Caco-2 (cell line): ENCODE results near the gene DCPS. TPM values are rescaled to one million over a fixed set of nuclear protein-coding genes. Genes with fewer than 3 reads are reported as not detected.

Source experiments
- BruUV-seq: library from RNA; stranded (reverse); fragments of 400-500 nt; replicated peaks from 2 replicates; lab custom pipeline; 2021; lab: Mats Ljungman, UMichigan
- CTCF ChIA-PET: fragments of 300-600 bp; sonication (Branson Sonifier 250); formaldehyde crosslinking; loops from one replicate; lab custom pipeline; 2022; ENCODE audit warnings: antibody characterized with exemption; lab: Charles Lee
- POLR2A ChIA-PET: fragments of 300-600 bp; sonication (Branson Sonifier 250); formaldehyde crosslinking; loops from one replicate; lab custom pipeline; 2022; ENCODE audit warnings: antibody characterized with exemption; lab: Charles Lee
- DNase-seq, 2 experiments: peaks; one replicate each; pipeline versions ENCODE4 v3.0.0 to v3.0.0-alpha.2; 2020 to 2022
- H3K27me3 ChIP-seq: replicated peaks from 2 replicates; pipeline ENCODE4 v1.6.0; 2011; ENCODE audit warnings: low read length; ENCODE audit not compliant: control insufficient read depth, insufficient read depth
- H3K36me3 ChIP-seq: 2 replicates; pipeline ENCODE4 v1.5.1; 2011; ENCODE audit warnings: low read length; ENCODE audit not compliant: control insufficient read depth, insufficient read depth
- H3K4me1 ChIP-seq: fragments of 250-450 bp; sonication (Bioruptor Pico); 2 replicates; pipeline ENCODE4 v1.5.1; 2020; ENCODE audit warnings: mild to moderate bottlenecking
- H3K4me3 ChIP-seq: 2 replicates; pipeline ENCODE4 v1.5.1; 2011; ENCODE audit warnings: low read depth, mild to moderate bottlenecking, control low read depth, low read length
- H3K9me3 ChIP-seq: fragments of 250-450 bp; sonication (Bioruptor Pico); 2 replicates; pipeline ENCODE4 v1.5.1; 2020; ENCODE audit warnings: mild to moderate bottlenecking, moderate library complexity
- H3K27ac Mint-ChIP-seq: one replicate; pipeline ENCODE4 v1.8.0; 2022; ENCODE audit warnings: mixed read lengths; ENCODE audit not compliant: unreplicated experiment
- H3K27me3 Mint-ChIP-seq: one replicate; pipeline ENCODE4 v1.8.0; 2022; ENCODE audit warnings: mixed read lengths; ENCODE audit not compliant: insufficient read depth, unreplicated experiment
- H3K36me3 Mint-ChIP-seq: one replicate; pipeline ENCODE4 v1.8.0; 2022; ENCODE audit warnings: mild to moderate bottlenecking, mixed read lengths; ENCODE audit not compliant: insufficient read depth, unreplicated experiment
- H3K4me1 Mint-ChIP-seq: one replicate; pipeline ENCODE4 v1.8.0; 2022; ENCODE audit warnings: low read depth, mixed read lengths; ENCODE audit not compliant: unreplicated experiment
- H3K4me3 Mint-ChIP-seq: one replicate; pipeline ENCODE4 v1.8.0; 2022; ENCODE audit warnings: mild to moderate bottlenecking, moderate library complexity, mixed read lengths; ENCODE audit not compliant: unreplicated experiment
- H3K9me3 Mint-ChIP-seq: one replicate; pipeline ENCODE4 v1.8.0; 2022; ENCODE audit warnings: mixed read lengths; ENCODE audit not compliant: unreplicated experiment
- intact Hi-C: fragments of 100-400 bp; cut with micrococcal nuclease; formaldehyde crosslinking; loops from one replicate; pipeline ENCODE4 v1.10.0; 2022; ENCODE audit not compliant: unreplicated experiment
- total RNA-seq: library from RNA; stranded (reverse); gene quantifications from 2 replicates; pipeline ENCODE4 v1.2.3, GENCODE V29; 2022
- TF ChIP-seq, protein P1 (sequence below), 2 experiments: fragments of 200-600 bp in 1 of 2; IDR thresholded peaks; 1 replicate in 1 of 2; 2 replicates in 1 of 2; pipeline versions ENCODE4 v1.5.1 to v1.8.0; 2011 to 2022; ENCODE audit warnings: antibody characterized with exemption in 1 of 2, control low read depth in 1 of 2, inconsistent platforms in 1 of 2, low read depth in 1 of 2, low read length in 1 of 2, mild to moderate bottlenecking in 1 of 2, moderate library complexity in 1 of 2; ENCODE audit not compliant: insufficient read depth in 1 of 2, severe bottlenecking in 1 of 2, unreplicated experiment in 1 of 2

DCPS gene
- total RNA-seq, 1 experiment from 2014 or later: 40.4 TPM

DNA sequence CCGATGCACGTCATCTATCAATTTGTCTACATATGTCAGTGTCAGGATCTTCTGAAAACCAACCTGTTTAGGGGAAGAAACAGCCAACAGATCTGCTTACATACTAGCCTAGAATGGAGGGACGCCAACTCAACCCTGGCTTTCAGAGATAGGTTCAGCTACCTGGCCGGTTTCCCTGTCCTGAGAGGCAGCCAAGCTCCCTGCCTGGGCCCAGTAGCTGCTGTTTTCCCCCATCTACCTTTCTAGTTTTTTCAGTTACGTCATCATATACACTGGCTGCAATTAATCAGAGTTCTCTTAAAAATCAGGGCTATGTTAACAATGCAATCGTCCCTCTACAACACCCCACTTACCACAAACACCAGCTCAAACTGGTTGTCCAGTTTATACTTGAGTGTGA, 36.2 kb upstream of the DCPS start:
- no peaks in the 10 kb centered on the region for H3K9me3 Mint-ChIP-seq
- H3K27ac Mint-ChIP-seq: peak overlapping the region; percentile 91
- TF ChIP-seq, protein P1, sequence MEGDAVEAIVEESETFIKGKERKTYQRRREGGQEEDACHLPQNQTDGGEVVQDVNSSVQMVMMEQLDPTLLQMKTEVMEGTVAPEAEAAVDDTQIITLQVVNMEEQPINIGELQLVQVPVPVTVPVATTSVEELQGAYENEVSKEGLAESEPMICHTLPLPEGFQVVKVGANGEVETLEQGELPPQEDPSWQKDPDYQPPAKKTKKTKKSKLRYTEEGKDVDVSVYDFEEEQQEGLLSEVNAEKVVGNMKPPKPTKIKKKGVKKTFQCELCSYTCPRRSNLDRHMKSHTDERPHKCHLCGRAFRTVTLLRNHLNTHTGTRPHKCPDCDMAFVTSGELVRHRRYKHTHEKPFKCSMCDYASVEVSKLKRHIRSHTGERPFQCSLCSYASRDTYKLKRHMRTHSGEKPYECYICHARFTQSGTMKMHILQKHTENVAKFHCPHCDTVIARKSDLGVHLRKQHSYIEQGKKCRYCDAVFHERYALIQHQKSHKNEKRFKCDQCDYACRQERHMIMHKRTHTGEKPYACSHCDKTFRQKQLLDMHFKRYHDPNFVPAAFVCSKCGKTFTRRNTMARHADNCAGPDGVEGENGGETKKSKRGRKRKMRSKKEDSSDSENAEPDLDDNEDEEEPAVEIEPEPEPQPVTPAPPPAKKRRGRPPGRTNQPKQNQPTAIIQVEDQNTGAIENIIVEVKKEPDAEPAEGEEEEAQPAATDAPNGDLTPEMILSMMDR (IDR thresholded peaks at IDR 0.05; ENCODE audit: insufficient read depth in 1 of 2, low read depth in 1 of 2, low read length in 1 of 2, severe bottlenecking in 1 of 2, unreplicated experiment in 1 of 2): no peak
- peaks cover 11% of the 10 kb centered on the region for H3K4me1 Mint-ChIP-seq
- CTCF ChIA-PET: no interaction called here
- peaks cover 6% of the 10 kb centered on the region for H3K4me1 ChIP-seq
- peaks cover 12% of the 10 kb centered on the region for H3K36me3 ChIP-seq
- no peak for DNase-seq
- H3K4me3 Mint-ChIP-seq: peak overlapping the region; percentile 91
- peaks cover 83% of the 10 kb centered on the region for H3K36me3 Mint-ChIP-seq
- no peaks in the 10 kb centered on the region for H3K27me3 Mint-ChIP-seq
- intact Hi-C loops: loop anchor here (1.0 to 10.0 kb wide), 4 partner anchors 56 to 673 kb away; partner anchors contain the start of genes CDON, FAM118B, RPUSD4 and STT3A
- H3K27me3 ChIP-seq: no peaks in the 10 kb centered on the region
- BruUV-seq: TSS peak; percentile 49
- peak overlapping the region; percentile 93 for H3K4me3 ChIP-seq
- no peaks in the 10 kb centered on the region for H3K9me3 ChIP-seq
- POLR2A ChIA-PET: no interaction called here

DNA sequence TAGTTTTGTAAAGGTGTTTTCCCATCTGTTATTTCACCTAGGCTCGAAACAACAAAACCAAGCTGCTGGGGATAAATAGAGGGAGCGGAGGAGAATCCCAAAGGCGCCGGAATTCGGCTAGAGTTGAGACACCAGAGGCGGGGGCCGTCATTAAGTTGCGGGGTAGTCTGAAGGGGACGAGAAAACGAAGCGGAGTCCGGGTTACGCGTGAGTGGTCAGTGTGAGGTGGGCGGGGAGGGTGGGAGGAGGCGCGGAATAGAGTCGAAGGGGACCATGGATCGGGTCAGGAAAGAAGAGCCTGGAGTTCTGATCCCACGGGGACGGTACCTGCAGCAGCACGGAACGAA, 35.5 kb upstream of the DCPS start:
- Histone ChIP-seq H3K4me3 (peak overlapping the region; percentile 93), H3K36me3 (peaks cover 13% of the 10 kb centered on the region), H3K27me3 (no peaks in the 10 kb centered on the region), H3K4me1 (peaks cover 6% of the 10 kb centered on the region), H3K9me3 (no peaks in the 10 kb centered on the region)
- no peak for DNase-seq
- no TSS peak for BruUV-seq
- Mint-ChIP-seq H3K4me1 (peaks cover 11% of the 10 kb centered on the region), H3K27ac (peak overlapping the region; percentile 91), H3K36me3 (peaks cover 83% of the 10 kb centered on the region), H3K27me3 (no peaks in the 10 kb centered on the region), H3K4me3 (peak overlapping the region; percentile 91), H3K9me3 (no peaks in the 10 kb centered on the region)
- intact Hi-C loops: loop anchor here (1.0 to 10.0 kb wide), 4 partner anchors 57 to 674 kb away; partner anchors contain the start of genes CDON, FAM118B, RPUSD4 and STT3A
- ChIA-PET CTCF (no interaction called here), POLR2A (interaction anchor here (0.5 to 1.4 kb wide), 4 partner anchors 14 to 284 kb away, joined by 4 to 14 read pairs (median 6); partner anchors contain the start of genes DCPS, FAM118B, RPUSD4 and TIRAP)
- TF ChIP-seq, protein P1 (IDR thresholded peaks at IDR 0.05; ENCODE audit: insufficient read depth in 1 of 2, low read depth in 1 of 2, low read length in 1 of 2, severe bottlenecking in 1 of 2, unreplicated experiment in 1 of 2): no peak

- Histone ChIP-seq H3K4me1 (peaks cover 6% of the 10 kb centered on the region), H3K4me3 (peak within 1 kb of the TSS; percentile 93), H3K36me3 (peaks cover 12% of the 10 kb centered on the region), H3K27me3 (no peaks in the 10 kb centered on the region), H3K9me3 (no peaks in the 10 kb centered on the region)
- Mint-ChIP-seq H3K27ac (peak within 1 kb of the TSS; percentile 91), H3K4me1 (peaks cover 11% of the 10 kb centered on the region), H3K36me3 (peaks cover 83% of the 10 kb centered on the region), H3K9me3 (no peaks in the 10 kb centered on the region), H3K4me3 (peak within 1 kb of the TSS; percentile 91), H3K27me3 (no peaks in the 10 kb centered on the region)
- ChIA-PET CTCF (no interaction called here), POLR2A (interaction anchor here (0.5 to 1.4 kb wide), 5 partner anchors 13 to 284 kb away, joined by 3 to 14 read pairs (median 5); partner anchors contain the start of genes DCPS, FAM118B, RPUSD4 and TIRAP)
- TF ChIP-seq, protein P1 (IDR thresholded peaks at IDR 0.05; ENCODE audit: insufficient read depth in 1 of 2, low read depth in 1 of 2, low read length in 1 of 2, severe bottlenecking in 1 of 2, unreplicated experiment in 1 of 2): no peak
- peak; percentile 100 for DNase-seq
- BruUV-seq: TSS peak; percentile 85
- intact Hi-C loops: loop anchor here (1.0 to 10.0 kb wide), 6 partner anchors 14 to 674 kb away; partner anchors contain the start of genes CDON, DCPS, FAM118B and RPUSD4
Observed at GRCh38 chr11:126268708-126269579, 34.9 kb upstream of the DCPS start, which contains the start of the genes FOXRED1 and SRPRA. Gene FOXRED1, plus strand, starts transcription at chr11:126269154. Its CDS starts 53 bp downstream, at chr11:126269207. Gene SRPRA, minus strand, starts transcription at chr11:126268895. Its CDS starts 91 bp downstream, at chr11:126268804.
